Midbrain (tissue), 1 donor: ENCODE measurements around the gene TMTC3.

Experiments used
- DNase-seq: peaks from one replicate; lab custom pipeline; 2025; lab: John Stamatoyannopoulos, UW

Gene TMTC3

GRCh38 chr12:88227263-88227662, 85.2 kb downstream of the TMTC3 start:
- DNase-seq: no peak

GRCh38 chr12:88227871-88228270, 85.8 kb downstream of the TMTC3 start:
- no peak for DNase-seq

GRCh38 chr12:88228720-88229119, 86.6 kb downstream of the TMTC3 start:
- DNase-seq: no peak

GRCh38 chr12:88230271-88230670, 88.2 kb downstream of the TMTC3 start:
- DNase-seq: no peak

GRCh38 chr12:88235183-88235833, 93.2 kb downstream of the TMTC3 start:
- DNase-seq: no peak

- DNase-seq: no peak
These were observed 95.8 kb downstream of the TMTC3 start for GRCh38 chr12:88237954-88238353.

- no peak for DNase-seq
These were observed 96.3 kb downstream of the TMTC3 start for GRCh38 chr12:88238406-88238805.

GRCh38 chr12:88241862-88242570, 99.9 kb downstream of the TMTC3 start:
- DNase-seq: no peak

- DNase-seq: no peak
These were observed 100.4 kb downstream of the TMTC3 start for GRCh38 chr12:88242571-88242925.

- no peak for DNase-seq
These were observed 100.8 kb downstream of the TMTC3 start for GRCh38 chr12:88242939-88243338.

GRCh38 chr12:88243982-88244381, 101.9 kb downstream of the TMTC3 start:
- no peak for DNase-seq

GRCh38 chr12:88245905-88246304, 103.8 kb downstream of the TMTC3 start:
- DNase-seq: no peak

- DNase-seq: no peak
These were observed 105.1 kb downstream of the TMTC3 start for GRCh38 chr12:88247241-88247643.

- no peak for DNase-seq
These were observed 106.5 kb downstream of the TMTC3 start for GRCh38 chr12:88248606-88249005.
